ENCODE results near the gene GNG10.

DNA sequence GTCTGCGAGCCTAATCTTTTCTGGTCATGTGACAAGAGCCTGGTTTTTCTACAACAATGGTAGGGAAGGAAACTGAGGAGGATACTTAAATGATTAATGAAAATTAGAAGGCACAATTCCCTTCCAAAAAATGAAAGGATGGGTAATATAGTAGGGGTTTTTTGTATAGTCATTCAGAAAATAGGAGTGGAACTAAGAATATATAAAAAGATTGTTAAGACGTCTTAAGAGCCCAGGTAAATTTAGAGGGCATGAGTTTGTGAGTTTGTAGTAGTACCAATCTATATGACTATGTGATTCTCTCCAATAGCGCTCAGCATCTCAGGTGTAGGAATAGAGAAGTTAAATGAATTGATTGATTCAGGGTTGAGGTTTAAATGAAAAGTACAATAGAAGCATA is 50.1 kb downstream of the GNG10 start:
- no peak for TF ChIP-seq ZBTB1 (CRISPR knock-in tag; IDR thresholded peaks at IDR 0.05; ENCODE audit: borderline replicate concordance, low read depth)
- TF ChIP-seq PHF20 (IDR thresholded peaks at IDR 0.05; ENCODE audit: partially characterized antibody), result no peak
- TF ChIP-seq BRF1 (IDR thresholded peaks at IDR 0.05; ENCODE audit: borderline replicate concordance, extremely low read depth, insufficient read length), result no peak
- no peak for TF ChIP-seq JUNB (CRISPR knock-in tag; conservative IDR thresholded peaks at IDR 0.05)
- no peak for TF ChIP-seq CTCF (IDR thresholded peaks at IDR 0.05 in 2 of 3, conservative IDR thresholded peaks at IDR 0.05 in 1 of 3; ENCODE audit: insufficient read depth in 2 of 3, low read depth in 1 of 3, low read length in 3 of 3)
- no peak for TF ChIP-seq USF1 (CRISPR knock-in tag; IDR thresholded peaks at IDR 0.05)

Measured in K562 (cell line).